HFFc6 (cell line): ENCODE results near the gene KCNQ2. TPM values are rescaled to one million over a fixed set of nuclear protein-coding genes. Genes with fewer than 3 reads are reported as not detected.

Experiments
- DNase-seq: peaks from one replicate; pipeline ENCODE4 v3.0.0-alpha.2; 2018
- H3K27ac Mint-ChIP-seq: 2 replicates; pipeline ENCODE4 v1.8.0; 2020; ENCODE audit warnings: mild to moderate bottlenecking, mixed read lengths
- H3K27me3 Mint-ChIP-seq: 2 replicates; pipeline ENCODE4 v1.8.0; 2021; ENCODE audit warnings: mild to moderate bottlenecking, moderate library complexity, mixed read lengths; ENCODE audit not compliant: insufficient read depth
- H3K36me3 Mint-ChIP-seq: 2 replicates; pipeline ENCODE4 v1.8.0; 2021; ENCODE audit warnings: low read depth, mixed read lengths
- H3K4me1 Mint-ChIP-seq: 2 replicates; pipeline ENCODE4 v1.8.0; 2020; ENCODE audit warnings: low read depth, mixed read lengths
- H3K4me3 Mint-ChIP-seq: 2 replicates; pipeline ENCODE4 v1.8.0; 2020; ENCODE audit warnings: mild to moderate bottlenecking, moderate library complexity, mixed read lengths
- H3K9me3 Mint-ChIP-seq: 2 replicates; pipeline ENCODE4 v1.8.0; 2020; ENCODE audit warnings: mild to moderate bottlenecking, mixed read lengths
- total RNA-seq, 6 experiments: library from RNA; stranded (reverse); fragmentation: NEBNext Ultra II Directional; extraction: Animal tissue kit (Norgen Biotek cat#: 25700); gene quantifications; 2 replicates in 1 of 6; 3 replicates in 5 of 6; pipeline ENCODE4 v1.2.3, GENCODE V29; 2021
- TF ChIP-seq, protein P1 (sequence below): fragments of 200-600 bp; sonication (generic); IDR thresholded peaks from 2 replicates; pipeline ENCODE4 v1.5.0; 2021; ENCODE audit warnings: antibody characterized with exemption, mild to moderate bottlenecking

The KCNQ2 gene
- total RNA-seq, 6 experiments from 2014 or later = not detected

DNA sequence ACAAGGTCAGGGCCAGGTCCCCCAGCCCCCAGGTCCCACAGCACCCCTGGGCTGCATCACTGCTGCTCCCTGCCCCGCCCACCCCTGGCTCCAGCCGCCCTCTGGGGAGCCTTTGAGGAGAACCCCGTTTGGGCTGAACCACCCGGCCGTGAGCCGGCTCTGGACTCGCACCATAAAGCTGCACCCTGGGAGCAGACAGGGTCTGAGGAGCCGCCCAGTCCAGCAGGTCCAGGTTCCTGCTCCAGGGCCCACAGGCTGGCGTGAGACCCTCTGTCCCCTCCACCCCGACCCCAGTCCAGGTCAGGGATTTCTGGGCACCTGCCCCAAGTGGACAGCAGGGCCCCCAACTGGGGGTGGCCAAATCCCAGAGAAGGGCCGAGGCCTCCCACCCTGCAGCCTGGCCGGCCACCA is 119.6 kb downstream of the KCNQ2 start:
- Mint-ChIP-seq H3K4me1 (no peaks in the 10 kb centered on the region), H3K27me3 (peaks cover 10% of the 10 kb centered on the region; the same call in 1 of the 2 replicates), H3K27ac (no peak overlapping the region), H3K36me3 (peaks cover 7% of the 10 kb centered on the region), H3K4me3 (no peak overlapping the region), H3K9me3 (peaks cover 19% of the 10 kb centered on the region)
- DNase-seq = no peak
- TF ChIP-seq, protein P1, sequence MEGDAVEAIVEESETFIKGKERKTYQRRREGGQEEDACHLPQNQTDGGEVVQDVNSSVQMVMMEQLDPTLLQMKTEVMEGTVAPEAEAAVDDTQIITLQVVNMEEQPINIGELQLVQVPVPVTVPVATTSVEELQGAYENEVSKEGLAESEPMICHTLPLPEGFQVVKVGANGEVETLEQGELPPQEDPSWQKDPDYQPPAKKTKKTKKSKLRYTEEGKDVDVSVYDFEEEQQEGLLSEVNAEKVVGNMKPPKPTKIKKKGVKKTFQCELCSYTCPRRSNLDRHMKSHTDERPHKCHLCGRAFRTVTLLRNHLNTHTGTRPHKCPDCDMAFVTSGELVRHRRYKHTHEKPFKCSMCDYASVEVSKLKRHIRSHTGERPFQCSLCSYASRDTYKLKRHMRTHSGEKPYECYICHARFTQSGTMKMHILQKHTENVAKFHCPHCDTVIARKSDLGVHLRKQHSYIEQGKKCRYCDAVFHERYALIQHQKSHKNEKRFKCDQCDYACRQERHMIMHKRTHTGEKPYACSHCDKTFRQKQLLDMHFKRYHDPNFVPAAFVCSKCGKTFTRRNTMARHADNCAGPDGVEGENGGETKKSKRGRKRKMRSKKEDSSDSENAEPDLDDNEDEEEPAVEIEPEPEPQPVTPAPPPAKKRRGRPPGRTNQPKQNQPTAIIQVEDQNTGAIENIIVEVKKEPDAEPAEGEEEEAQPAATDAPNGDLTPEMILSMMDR = no peak

DNA sequence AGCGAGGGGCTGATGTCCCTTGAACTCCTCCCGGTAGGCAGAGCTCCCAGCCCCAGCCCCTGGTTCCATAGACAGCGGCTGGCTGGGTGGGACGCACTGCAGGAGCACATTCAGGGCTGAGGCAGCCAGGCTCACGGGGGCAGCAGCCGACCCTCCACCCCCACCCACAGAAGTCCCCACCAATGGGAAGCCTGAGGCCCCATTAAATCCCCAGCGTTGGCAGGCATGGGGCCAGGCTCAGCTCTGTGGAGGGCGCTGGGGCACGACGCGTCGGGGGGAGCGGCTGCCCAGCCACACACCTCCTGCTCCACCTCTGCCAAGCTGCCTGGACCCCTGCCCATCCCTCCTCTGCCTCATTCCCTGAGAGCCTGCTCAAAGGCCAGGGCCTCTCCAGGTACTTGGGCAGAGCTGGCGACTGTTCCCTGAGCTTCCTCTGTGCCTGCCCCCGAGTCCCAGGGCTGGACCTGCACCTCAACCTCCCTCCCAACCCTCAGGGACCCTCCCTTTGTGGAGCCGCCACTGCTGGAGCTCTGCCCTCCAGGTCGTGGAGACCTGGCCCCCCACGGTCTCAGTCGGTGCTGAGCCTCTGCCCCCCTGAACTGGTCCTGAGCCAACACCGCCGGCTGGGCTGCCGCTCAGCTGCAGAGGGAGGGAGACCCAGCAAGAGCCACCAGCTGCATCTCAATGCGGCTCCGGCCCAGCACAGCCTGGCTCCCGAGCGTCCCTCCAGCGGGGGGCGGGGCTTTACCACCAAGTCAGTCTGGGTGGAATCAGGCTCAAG is 120.5 kb downstream of the KCNQ2 start:
- peaks cover 19% of the 10 kb centered on the region for H3K9me3 Mint-ChIP-seq
- TF ChIP-seq, protein P1 = no peak
- H3K27me3 Mint-ChIP-seq = peaks cover 10% of the 10 kb centered on the region; the same call in 1 of the 2 replicates
- no peaks in the 10 kb centered on the region for H3K4me1 Mint-ChIP-seq
- peaks cover 7% of the 10 kb centered on the region for H3K36me3 Mint-ChIP-seq
- DNase-seq = no peak
- no peak overlapping the region for H3K27ac Mint-ChIP-seq
- H3K4me3 Mint-ChIP-seq = no peak overlapping the region

DNA sequence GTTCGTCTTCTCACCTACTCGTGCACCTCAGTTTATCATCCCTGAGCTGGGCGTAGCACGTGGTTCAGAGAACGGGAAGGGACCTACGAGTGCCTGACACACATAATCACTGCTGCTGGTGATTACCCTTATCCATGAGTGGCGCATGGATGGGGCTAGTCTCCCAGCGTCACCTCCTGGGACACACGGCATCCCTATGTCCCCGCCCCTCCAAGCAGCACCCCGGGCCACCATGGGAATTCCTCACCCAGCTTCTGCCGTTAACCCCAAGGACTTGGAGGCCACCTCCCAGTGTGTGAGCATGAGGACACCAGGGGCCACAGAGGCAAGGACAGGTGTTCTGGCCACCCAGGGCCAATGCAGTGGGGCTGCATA is 121.1 kb downstream of the KCNQ2 start:
- peaks cover 7% of the 10 kb centered on the region for H3K36me3 Mint-ChIP-seq
- peaks cover 19% of the 10 kb centered on the region for H3K9me3 Mint-ChIP-seq
- H3K27me3 Mint-ChIP-seq = peaks cover 10% of the 10 kb centered on the region; the same call in 1 of the 2 replicates
- TF ChIP-seq, protein P1 = no peak
- no peak for DNase-seq
- H3K4me3 Mint-ChIP-seq = no peak overlapping the region
- H3K4me1 Mint-ChIP-seq = no peaks in the 10 kb centered on the region
- H3K27ac Mint-ChIP-seq = no peak overlapping the region

DNA sequence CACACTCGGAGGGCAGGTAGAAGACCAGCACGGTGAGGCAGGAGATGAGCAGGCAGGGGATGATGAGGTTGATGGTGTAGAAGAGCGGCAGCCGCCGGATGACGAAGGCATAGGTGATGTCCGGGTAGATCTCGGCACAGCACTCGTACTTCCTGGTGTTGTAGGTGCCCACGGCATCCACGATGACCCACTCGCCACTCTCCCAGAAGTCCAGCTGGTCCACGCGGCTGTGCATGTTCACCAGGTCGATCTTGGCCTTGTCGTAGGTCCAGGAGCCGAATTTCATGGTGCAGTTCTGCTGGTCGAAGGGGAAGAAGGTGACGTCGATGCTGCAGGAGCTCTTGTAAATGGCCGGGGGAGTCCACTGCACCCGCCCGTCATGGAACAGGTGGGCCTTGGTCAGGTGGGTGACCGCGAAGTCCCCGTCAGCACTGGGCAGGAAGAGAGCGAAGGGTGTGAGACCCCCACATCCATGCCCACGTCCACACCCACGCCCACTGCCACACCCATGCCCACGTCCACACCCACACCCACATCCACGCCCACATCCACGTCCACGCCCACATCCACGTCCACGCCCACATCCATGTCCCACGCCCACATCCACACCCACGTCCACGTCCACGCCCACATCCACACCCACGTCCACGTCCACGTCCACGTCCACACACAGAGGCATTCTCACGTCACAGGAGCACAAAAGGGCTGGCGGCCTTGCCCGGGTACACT is 121.7 kb downstream of the KCNQ2 start:
- no peaks in the 10 kb centered on the region for H3K4me1 Mint-ChIP-seq
- TF ChIP-seq, protein P1 = no peak
- peaks cover 12% of the 10 kb centered on the region; the same call in 1 of the 2 replicates for H3K27me3 Mint-ChIP-seq
- H3K9me3 Mint-ChIP-seq = peaks cover 19% of the 10 kb centered on the region
- H3K27ac Mint-ChIP-seq = no peak overlapping the region
- DNase-seq = no peak
- H3K4me3 Mint-ChIP-seq = no peak overlapping the region
- peaks cover 7% of the 10 kb centered on the region for H3K36me3 Mint-ChIP-seq

Other genes with a start within 250 kb of the KCNQ2 start
- gene BIRC7, start 236.8 kb downstream of the KCNQ2 start, total RNA-seq = not detected
- gene NKAIN4, start 218.2 kb downstream of the KCNQ2 start, total RNA-seq = not detected
- gene ARFGAP1, start 199.8 kb downstream of the KCNQ2 start, total RNA-seq = 100 to 1,000 TPM; 106 to 123 (median 112) TPM
- gene COL20A1, start 179.5 kb downstream of the KCNQ2 start, total RNA-seq = under 1 TPM in 1 of 6 experiments, not detected in 5; 0.02 TPM
- gene CHRNA4, start 111.3 kb downstream of the KCNQ2 start, total RNA-seq = not detected
- 1 to 10 TPM; 1.1 to 7.2 (median 1.7) TPM for gene EEF1A2, start 26.4 kb upstream of the KCNQ2 start, total RNA-seq
- 100 to 1,000 TPM; 388 to 518 (median 443) TPM for gene PPDPF, start 48.1 kb upstream of the KCNQ2 start, total RNA-seq
- gene PTK6, start 64.7 kb upstream of the KCNQ2 start, total RNA-seq = under 1 TPM in 2 of 6 experiments, not detected in 4; 0.07 TPM
- gene SRMS, start 75.1 kb upstream of the KCNQ2 start, total RNA-seq = not detected
- gene FNDC11, start 81.5 kb upstream of the KCNQ2 start, total RNA-seq = not detected
- 10 to 100 TPM; 14.7 to 20.4 (median 16.5) TPM for gene HELZ2, start 101.6 kb upstream of the KCNQ2 start, total RNA-seq
- 10 to 100 TPM; 10.9 to 12.4 (median 12.0) TPM for gene GMEB2, start 154.4 kb upstream of the KCNQ2 start, total RNA-seq
- 1 to 10 TPM in 5 of 6 experiments, under 1 TPM in 1; 0.77 to 3.2 (median 1.5) TPM for gene STMN3, start 180.8 kb upstream of the KCNQ2 start, total RNA-seq
- gene RTEL1, start 185.7 kb upstream of the KCNQ2 start, total RNA-seq = 10 to 100 TPM; 19.0 to 26.8 (median 22.7) TPM
- gene TNFRSF6B, start 224.0 kb upstream of the KCNQ2 start, total RNA-seq = 1 to 10 TPM in 3 of 6 experiments, under 1 TPM in 3; 0.33 to 1.8 (median 1.1) TPM
- gene ARFRP1, start 235.3 kb upstream of the KCNQ2 start, total RNA-seq = 10 to 100 TPM; 35.1 to 44.2 (median 37.4) TPM
- 10 to 100 TPM; 18.3 to 22.9 (median 19.6) TPM for gene ZGPAT, start 235.4 kb upstream of the KCNQ2 start, total RNA-seq